Measurements from ENCODE around the gene RNASEH2A.
A peak's percentile ranks its signal among the peaks of the same experiment; 100 is the strongest.

The RNASEH2A gene

DNA sequence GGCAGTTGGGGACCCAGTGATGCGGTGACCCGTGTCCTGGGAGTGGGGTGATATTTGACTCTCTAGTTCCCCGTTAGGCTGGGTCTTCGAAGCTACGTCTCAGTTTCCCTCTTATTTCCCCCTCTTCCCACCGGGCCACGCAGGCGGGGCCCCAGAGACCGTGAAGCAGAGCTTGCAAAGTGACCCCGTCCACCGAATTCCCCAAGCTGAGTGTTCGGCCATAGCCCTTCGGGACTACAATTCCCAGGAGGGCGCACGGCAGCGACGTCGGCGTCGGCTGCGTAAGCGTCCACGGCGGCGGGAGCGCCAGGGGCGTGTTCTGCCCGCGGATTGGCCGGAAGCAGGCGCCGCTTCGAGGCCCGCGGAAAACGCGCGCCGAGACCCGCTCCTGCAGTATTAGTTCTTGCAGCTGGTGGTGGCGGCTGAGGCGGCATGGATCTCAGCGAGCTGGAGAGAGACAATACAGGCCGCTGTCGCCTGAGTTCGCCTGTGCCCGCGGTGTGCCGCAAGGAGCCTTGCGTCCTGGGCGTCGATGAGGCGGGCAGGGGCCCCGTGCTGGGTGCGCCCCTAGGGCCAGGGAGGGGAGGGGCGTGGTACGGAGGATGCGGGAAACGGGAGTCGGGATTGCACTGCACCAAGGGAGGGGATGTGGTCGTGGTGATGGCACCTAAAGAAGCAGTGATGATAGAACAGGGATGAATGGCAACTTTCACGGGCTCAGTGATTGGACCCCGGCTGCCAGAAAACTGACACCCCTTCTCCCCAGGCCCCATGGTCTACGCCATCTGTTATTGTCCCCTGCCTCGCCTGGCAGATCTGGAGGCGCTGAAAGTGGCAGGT, at the start of gene RNASEH2A:
Gene RNASEH2A, plus strand, starts transcription at position 343 of the 840 bp plus-strand sequence. Its CDS starts 90 bp downstream, at position 433.
- peak; percentile 82 for DNase-seq (ENCODE audit: low read depth)

- peak; percentile 53 for DNase-seq (ENCODE audit: low read depth)
These were observed 48.7 kb upstream of the RNASEH2A start for GRCh38 chr19:12757544-12758274.

DNA sequence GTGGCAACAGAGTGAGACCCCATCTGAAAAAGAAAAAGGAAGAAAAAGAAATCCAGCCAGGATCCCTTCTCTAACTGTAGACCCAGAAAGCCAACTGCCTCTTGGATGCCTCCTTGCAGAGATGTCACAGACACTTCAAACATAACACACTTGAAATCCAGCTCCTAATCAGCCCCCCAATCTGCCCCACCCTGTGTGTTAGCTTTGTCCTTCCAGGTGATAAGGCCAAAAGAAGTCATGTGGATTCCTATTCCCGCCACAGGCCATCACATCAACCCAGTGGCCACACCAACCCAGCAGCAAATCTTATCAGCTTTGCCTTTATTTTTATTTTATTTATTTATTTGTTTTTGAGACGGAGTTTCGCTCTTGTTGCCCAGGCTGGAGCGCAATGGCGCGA, 46.7 kb upstream of the RNASEH2A start:
- no peak for DNase-seq (ENCODE audit: low read depth)

- DNase-seq (ENCODE audit: low read depth): no peak
These were observed 43.3 kb upstream of the RNASEH2A start for GRCh38 chr19:12763100-12763499.

DNA sequence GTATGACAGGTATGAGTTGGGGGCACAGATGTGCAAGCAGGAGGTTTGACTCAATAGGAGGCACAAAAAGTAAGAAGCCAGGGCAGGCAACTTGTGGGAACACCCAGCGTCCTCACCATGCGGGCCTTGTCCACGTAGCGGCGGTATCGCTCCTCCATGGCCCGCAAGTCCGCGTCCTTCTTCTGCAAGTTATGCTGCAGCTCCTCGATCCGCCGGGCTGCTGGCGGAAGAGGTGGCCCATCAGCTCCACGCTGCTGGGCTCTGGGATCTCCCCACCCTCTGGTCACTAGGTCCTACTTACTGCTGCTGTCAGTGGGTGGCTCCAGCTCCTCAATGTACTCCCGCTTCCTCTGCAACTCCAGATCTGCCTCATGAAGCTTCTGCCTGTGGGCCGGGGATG, 41.7 kb upstream of the RNASEH2A start:
- no peak for DNase-seq (ENCODE audit: low read depth)

- peak; percentile 56 for DNase-seq (ENCODE audit: low read depth)
These were observed 40.3 kb upstream of the RNASEH2A start for GRCh38 chr19:12766051-12766521.

DNA sequence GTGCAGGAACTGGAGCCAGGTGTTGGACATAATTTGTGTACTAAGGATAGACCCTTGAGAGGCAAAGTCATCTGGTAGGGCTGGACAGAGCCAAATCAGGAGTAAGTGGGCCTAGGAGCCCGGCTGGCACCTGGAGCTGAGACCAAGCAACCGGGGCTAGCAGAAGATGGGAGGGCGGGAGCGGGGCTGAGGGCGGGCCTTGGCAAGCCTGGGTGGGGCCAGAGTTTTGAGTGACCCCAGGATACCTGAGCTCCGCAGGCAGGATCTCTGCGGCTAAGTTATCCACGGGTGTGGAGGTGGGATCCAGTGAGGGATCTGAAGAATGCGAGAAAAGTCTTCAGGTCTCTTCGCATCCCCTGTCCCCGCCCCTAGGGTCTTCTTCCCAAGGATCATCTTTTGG, 39.2 kb upstream of the RNASEH2A start:
- DNase-seq (ENCODE audit: low read depth): no peak

DNA sequence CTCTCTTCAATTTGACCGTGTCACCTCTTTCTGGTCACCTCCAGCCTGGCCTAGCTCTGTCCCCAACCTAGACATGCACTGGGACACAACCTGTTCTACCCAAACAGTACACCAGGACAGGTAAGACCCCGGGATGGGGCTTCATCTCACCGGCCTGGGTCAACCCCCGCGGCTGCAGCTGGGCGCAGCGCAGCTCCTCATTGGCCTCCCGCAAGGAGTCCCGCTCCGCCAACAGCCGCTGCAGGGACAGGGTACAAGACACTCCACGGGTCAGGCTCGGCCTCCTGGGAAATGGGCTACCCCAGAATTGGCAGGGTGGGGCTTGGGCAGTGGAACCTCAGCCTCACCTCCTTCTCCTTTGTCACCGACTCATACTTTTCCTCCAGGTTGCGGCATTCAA, 38.7 kb upstream of the RNASEH2A start:
- no peak for DNase-seq (ENCODE audit: low read depth)

- no peak for DNase-seq (ENCODE audit: low read depth)
These were observed 36.7 kb upstream of the RNASEH2A start for GRCh38 chr19:12769689-12770088.

DNA sequence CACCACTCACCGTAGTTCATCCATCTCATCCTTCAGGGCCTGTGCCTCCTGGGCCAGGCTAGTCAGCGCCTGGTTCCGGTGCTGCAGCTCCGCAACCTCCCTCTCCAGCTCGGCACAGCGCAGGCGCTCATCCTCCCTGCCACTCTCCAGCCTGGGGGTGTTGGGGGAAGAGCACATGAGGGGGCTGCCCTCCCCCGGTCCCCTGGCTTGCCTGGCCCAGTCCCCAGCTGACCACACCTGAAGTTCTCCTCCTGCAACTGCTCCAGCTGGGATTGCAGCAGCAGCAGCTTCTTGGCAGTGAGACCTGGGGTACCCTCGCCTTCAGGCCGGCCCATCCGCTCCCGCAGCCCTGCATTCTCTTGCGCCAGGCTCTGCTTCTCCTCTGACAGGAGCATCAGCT, 35.5 kb upstream of the RNASEH2A start:
- no peak for DNase-seq (ENCODE audit: low read depth)

DNA sequence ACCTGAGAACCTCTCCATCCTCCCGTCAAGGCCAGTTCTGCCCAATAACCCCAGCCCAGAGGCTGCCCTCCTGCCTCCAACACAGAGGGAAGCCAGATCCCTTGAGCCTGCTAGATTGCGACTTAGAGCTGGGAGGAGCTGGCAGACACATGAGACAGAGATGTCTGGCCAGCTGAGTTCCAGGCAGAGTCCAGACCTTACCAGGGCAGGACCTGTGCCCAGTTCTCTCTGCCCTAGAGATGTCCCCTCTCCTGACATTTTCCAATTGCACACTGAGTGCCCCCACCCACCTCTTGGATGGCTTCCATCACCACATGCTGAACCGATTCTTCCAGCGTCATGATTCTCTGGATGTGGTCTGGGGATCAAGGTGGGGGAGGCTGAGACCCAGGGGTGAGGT, 34.1 kb upstream of the RNASEH2A start:
- no peak for DNase-seq (ENCODE audit: low read depth)

DNA sequence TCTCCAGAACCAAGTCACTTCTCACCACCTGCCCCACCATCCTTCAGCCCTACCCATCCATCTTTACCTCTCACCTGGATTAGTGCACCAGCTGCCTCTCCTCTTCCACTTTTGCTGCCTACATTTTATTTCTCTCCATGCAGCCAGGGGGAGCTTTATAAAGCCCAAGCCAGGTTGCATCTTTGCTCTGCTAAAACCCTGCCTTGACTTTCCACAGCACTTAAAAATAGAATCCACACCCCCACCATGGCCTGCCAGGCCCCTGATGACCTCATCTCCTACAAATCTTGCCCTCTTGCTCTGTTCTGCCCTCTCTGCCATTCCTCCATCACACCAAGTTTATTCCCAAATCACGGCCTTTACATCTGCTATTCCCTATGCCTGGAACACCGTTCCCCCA, 32.8 kb upstream of the RNASEH2A start:
- DNase-seq (ENCODE audit: low read depth): no peak

DNA sequence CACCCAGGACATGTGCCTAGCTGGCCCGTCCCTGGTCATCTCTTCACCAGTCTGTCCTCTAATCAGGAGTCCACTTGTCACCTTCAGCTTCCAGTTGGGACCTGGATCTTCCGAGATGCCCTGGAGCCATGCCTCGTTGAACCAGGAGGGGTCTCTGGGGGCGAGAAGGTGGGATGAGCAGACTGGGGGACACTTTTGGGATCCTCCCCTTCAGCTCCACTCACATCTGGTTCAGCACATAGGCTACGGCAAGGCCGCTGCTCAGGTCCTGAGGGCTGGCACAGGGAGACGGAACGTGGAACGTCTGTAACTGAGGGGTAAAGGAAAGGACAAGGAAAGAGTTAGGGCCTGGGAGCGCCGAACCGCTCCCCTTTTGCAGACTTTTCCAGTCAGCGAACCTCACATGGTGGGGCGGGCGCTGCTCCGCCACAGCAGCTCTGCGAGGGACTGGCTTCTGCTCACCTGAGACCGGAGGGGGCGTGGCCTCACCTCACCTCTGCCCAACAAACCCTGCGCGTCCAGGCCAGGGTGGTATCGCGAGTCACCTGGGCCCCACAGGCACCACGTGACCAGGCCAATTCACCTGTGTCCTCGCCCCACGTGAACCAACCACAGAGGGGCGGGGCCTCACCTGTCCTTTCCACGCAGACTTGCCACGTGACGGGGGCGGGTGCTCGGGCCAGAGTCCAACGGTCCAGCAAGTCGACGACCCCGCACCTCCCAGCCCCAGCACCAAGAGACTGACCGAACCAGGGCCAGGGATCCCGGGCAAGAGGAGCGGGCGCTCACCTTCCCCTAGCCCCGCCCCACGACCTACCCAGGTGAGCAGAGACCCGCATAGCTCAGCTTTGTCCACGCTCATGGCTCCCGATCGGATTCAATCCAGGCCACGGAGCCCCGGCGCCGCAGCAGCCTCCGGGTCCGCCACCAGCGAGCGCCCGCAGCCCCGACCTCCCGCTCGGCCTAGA, 31.5 kb upstream of the RNASEH2A start, which contains the start of gene HOOK2:
Gene HOOK2, minus strand, starts transcription at position 965 of the 968 bp plus-strand sequence. Its CDS starts 103 bp downstream, at position 862.
- DNase-seq (ENCODE audit: low read depth): no peak

GRCh38 chr19:12777217-12778016, 29.0 kb upstream of the RNASEH2A start:
- DNase-seq (ENCODE audit: low read depth): peak; percentile 72

GRCh38 chr19:12778017-12778904, 28.1 kb upstream of the RNASEH2A start:
- DNase-seq (ENCODE audit: low read depth): no peak

- DNase-seq (ENCODE audit: low read depth): no peak
These were observed 27.6 kb upstream of the RNASEH2A start for GRCh38 chr19:12778905-12779161.

GRCh38 chr19:12779162-12779993, 27.0 kb upstream of the RNASEH2A start:
- DNase-seq (ENCODE audit: low read depth): no peak

- DNase-seq (ENCODE audit: low read depth): no peak
These were observed 24.3 kb upstream of the RNASEH2A start for GRCh38 chr19:12782174-12782423.

- peak; percentile 83 for DNase-seq (ENCODE audit: low read depth)
These were observed 23.7 kb upstream of the RNASEH2A start for GRCh38 chr19:12782424-12783290.
